Stimulated activated CD4-positive, alpha-beta T cell treated with anti-CD3 and anti-CD28 coated beads, Interleukin-4, amount 100 ng/mL, for 48 hours (primary cell): ENCODE data around the gene MLH3.

Experiments used
- DNase-seq, 2 donors: peaks; one replicate each; pipeline ENCODE4 v3.0.0-alpha.2; 2020; ENCODE audit warnings: low read depth in 2 of 2

The MLH3 gene

DNA sequence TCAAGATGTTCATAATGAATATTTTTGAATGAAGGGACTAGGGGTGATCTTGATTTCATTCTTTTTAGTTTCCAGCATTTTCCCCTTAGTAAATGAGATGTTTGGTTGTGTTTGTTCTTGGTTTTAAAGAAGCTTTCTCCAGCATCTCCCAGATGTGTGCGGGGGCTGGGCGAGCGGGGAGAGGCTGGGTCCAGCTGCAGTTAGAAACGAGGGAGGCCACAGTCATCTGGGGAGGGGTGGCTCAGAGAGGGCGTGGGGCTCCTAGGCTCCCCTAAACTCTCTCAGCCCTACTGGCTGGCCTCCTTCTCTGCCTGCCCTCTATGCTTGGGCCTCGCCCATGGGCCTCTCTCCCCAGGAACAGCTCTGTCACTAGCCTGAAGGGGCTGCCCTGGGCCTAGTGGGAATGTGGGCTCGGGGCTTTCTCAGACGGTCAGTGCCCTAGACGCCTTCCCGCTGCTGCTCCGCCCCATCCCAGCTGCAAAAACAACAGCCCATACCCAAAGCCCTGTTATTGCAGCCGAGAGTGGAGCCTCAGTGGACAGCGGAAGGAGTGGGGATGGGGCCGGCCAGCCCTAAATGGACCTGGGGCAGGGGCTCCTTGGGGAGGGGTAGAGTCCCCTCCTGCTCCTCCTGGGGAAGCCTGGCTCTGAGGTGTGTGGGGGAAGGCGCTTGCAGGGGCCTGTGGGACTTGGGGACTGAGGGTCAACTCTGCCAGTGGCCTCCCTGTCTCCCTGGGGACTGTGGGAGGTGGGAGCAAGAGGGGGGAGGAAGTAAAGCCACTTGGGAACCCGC is 66.8 kb downstream of the MLH3 start:
- no peak for DNase-seq

DNA sequence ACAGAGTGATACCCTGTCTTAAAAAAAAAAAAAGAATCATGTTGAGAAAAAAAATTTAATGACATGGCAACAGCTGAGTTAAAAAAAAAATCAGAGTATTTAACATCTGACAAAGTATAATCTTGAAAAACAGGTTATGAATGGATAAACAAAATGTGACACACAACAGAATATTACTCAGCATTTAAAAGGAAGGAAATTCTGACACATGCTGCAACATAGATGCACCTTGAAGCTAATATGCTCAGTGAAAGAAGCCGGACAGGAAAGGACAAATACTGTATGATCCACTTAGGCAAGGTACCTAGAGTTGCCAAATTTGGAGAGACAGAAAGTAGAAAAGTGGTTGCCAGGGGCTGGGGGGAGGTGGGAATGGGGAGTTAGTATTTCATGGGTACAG is 67.9 kb downstream of the MLH3 start:
- DNase-seq: no peak

DNA sequence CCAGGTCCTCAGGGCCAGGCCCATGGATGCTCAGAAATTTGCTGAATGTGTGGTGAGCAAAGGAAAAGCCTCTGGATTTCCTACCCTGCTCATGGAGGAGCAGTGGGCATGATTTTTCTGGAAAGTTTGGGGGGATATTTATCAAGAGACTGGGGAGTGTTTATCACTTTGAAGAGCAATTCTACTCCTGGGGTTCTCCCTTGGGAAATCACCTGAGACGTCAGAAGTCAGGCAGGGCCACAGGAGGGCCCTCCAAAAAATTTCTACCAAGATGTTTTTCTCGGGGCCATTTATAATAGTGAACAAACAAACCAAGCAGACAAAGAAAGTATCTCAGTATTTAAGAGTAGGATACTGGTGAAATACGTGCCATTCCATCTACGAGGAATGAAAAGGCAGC is 68.6 kb downstream of the MLH3 start:
- DNase-seq: no peak

DNA sequence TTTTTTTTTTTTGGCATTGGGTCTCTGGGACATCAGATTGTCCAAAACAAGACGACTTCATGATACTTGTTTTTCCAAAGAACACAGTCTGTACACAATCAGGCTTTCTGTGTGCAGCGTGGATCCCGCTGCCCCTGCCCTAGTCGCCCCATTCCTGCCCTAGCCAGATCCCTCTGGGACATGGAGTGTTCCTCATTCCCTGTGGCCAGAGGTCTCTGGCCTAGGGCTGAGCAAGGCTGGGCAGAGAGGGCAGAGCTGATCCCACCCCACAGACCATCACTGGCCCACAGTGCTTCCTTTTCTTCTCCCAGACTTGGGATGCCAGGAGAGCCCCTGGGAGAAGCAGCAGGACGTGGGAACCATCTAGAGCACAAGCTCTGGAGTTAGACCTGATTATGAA is 69.4 kb downstream of the MLH3 start:
- DNase-seq: no peak

DNA sequence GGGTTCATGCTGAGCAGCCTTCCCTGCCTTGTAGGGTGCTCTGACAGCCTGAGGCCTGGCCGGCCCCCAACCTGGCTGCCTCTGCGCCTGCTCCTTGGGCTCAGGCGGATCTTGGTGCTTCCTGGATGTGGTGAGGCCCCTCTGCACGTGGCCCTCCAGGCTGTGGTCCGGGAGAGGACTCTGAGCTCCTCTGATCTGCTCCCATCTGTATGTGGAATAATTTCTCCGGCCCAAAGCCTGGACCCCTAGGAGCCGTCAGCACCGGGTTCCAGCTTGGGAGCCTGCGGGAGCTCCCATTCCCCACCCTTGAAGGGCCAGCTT is 69.8 kb downstream of the MLH3 start:
- DNase-seq: no peak

DNA sequence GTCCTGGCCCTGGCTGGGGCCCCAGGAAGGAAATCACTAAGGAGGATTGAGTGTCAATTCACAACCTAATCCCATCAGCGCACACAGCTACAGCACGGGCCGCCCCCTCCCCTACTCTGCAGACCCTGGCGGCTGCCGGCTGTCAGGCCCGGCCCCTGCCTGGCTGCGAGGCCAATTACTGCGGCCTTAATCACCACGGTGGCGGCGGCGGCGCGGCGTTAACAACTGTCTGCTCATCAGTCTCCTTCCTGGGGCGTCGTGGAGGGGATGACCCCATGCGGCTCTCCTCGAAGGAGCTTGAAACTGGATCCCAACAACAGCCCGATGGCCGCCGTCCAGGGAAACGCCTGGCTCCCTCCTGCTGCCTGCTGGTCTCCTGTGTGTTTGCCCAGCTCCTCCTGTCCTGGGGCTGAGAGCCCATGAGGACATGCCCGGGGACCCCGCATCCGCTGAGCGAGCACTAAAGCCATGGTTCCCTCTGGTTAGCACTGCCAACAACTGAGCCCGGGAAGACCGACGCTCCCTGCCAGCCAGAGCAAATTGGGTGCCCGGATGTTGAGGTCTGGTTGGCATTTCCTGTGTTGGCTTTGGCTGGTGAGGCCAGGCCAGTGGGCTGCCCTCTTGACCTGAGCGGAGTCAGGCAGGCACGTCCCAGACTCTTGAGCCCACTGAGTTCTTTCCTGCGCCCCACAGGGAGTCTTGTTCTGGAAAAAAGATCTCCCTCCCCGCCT is 70.4 kb downstream of the MLH3 start:
- DNase-seq: no peak

DNA sequence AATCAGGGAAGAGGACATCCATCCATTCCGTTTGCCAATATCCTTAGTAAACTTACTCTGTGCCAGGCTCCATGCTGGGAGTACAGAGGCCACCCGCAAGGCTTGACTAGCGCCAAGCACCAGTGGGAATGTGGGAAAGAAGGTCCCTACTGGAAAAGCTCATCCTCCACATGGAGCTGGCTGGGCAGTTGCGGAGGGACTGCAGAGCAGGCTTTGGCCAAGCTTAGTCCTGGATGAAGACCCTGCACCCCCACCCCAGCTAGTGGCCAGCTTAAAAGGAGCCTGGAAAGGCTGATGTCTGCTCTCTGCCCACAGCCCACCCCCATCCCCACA is 70.9 kb downstream of the MLH3 start:
- no peak for DNase-seq

DNA sequence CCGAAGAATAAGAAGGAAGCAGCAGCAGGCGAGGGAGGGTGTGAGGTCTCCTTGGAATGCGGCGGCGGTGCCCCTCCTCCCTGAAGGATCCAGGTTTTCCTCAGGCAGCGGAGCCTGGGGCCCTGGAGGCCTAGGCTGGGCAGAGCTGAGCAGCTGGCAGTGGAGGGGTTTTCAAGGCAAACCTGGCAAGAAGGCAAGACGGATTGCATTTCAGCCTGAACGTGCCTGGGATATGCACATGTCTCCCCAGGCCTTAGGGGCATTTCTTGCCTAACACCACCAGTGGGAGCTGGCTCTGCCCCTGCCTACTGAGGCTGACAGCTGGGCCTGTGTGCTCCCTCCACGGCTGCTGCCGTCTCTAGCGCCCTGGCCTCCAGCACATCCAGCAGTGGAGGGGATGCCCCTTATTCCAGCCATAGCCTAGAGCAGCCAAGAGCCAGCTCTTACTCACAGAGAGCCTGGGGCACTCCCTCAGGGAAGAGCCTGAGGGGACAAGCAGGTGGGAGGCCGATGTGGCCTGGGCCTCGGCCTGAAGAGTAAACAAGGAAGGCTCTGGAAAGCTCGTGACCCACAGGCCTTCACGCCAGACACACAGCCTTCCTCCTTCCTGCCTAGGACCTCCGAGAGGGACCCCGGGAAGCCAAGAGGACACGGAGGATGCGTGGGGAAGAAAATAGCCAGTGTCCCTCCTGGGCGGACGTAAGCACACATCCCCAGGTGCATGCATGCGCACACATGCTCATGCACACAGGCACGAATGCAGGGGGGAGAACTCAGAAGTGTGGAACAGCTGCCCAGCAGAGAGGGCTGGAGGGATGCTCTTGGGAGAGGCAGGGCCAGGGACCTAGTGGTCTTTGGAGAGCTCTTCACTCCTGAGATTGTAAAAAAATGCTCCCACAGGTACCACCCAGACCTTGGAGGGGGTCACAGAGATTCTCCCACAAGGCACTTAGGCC is 71.5 kb downstream of the MLH3 start:
- no peak for DNase-seq

DNA sequence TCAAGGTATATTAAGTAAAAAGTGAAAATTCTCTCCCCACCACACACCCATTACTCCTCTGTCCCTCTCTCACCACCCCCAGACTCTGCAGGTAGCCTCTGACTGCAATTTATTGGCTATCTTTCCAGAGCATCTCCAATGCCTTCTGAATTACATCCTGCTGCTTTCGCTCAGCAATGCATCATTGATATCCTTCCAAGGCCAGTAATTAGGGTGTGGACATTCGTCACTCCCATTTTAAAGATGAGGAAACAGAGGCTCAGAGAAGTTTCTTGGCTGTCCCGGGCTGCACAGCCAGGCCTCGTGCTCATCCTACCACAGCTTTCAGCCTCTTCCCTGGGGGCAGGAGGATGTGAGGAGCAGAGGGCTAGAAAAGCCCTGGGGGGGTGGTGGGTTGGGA is 72.2 kb downstream of the MLH3 start:
- DNase-seq: no peak

DNA sequence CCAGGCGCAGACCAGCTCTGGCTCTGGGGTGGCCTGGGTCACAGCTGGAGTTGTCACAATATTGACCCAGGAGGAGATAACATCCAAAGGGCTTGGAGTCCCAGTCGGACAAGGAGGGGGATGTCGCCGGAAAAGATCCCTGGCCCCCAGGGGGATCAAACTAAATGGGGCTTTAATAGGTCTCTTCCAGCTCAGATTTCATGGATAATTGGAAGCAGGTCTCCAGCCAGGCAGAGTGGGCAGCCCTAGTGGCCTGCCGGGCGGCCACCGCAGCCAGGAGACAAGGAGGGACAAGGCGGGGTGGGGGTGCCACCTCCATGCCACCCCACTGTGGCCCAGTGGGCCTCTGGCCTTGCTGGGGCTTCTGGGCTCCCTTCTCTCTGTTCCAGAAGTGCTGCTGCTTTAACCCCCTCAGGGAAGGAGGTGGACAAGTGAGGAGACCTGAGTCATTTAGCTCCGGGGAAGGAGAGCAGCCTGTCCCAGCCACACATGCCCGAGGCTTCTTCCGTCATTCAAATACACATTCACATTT is 72.8 kb downstream of the MLH3 start:
- DNase-seq: no peak

DNA sequence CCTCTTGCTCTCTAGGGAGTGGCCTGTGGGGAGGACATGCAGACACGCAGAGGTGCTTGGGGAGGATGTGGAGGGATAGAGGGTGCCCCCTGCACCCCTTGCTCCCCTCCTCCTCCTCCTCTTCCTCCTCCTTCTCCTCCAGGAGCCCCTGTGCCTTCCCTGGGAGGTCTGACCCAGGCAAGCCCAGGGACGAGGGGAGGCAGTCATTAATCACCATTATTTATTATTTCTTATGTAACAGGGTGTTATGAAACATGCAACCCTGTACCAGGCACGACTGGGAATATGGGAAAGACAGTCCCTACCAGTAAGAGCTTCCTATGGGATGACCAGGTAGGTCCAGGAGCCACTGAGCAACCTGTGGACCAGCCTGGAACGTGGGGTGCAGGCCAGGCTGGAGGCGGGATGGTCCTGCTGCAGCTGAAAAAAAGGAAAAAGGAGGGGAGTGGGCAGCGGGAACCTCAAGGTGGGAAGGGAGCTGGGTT is 73.3 kb downstream of the MLH3 start:
- no peak for DNase-seq

DNA sequence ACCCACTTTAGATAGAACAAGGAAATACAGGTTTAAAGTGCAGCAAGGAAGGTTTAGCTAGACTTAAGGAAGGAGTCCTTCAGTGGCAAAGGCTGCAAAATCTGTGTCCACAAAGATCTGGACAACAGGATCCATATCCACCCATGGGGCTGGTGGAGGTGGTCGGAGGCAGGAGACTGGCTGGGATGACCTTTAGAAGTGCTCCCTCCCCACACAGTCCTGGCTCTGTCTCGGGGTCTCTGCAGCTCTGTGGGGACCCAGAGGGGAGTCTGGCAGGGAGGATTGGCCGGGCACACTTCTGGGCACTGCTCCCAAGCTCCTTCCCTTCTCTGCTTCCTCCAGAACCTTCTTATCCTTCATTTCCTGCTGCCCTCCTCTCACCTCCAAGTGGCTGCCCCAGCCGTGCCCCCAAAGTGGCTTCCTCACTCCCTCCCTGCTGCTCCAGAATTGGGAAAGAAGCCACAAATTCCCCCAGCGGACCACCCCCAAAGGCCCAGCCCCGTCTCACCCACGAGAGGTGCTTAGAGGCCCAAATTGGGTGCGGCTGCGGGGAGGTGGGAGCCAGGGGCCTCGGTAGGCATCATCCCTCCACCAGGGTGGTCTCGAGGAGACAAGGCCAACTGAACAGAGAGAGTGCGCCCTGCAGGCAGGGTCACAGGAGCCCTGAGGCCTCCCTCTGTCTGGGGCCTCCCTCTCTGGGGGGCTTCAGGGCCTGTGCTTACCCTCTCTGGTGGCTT is 73.9 kb downstream of the MLH3 start:
- no peak for DNase-seq

DNA sequence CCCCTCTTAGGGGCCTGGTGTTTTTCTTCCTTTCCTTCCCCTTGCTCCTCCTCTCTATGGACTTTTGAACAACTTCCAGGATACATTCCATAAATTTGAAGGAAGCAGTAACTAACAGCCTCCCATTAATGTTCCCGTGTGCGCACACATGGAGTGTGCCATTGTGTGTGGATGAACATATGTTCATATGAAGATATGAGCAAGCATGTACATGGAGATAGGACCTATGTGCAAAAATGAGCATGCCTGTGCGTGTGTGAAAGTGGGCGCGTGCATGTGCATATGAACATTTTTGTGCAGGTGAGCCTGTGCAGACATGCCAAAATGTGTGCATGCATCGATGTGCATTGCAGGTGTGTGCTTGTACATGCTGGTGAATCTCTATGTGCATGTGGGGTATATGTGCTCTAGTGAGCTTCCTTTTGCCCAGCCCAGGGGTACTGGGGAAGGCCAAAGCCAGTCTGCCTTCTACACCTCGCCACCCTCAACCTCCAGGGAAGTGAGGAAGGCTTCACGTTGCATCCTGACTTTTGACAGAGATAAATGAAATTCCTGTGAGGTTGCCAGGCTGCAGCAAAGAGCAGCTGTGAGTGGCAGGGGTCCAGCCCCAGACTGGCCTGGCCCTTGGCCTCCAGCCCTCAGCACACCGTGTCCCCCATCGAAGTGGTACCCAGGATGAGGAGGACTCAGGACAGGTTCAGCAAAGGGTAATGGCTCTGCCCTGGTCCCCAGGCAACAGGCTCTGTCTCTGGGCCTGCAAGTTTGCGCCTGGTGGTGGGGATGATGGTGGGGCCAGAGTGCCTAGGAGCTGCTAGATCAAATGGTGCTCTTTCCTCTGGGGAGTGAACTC is 74.8 kb downstream of the MLH3 start:
- DNase-seq: no peak

DNA sequence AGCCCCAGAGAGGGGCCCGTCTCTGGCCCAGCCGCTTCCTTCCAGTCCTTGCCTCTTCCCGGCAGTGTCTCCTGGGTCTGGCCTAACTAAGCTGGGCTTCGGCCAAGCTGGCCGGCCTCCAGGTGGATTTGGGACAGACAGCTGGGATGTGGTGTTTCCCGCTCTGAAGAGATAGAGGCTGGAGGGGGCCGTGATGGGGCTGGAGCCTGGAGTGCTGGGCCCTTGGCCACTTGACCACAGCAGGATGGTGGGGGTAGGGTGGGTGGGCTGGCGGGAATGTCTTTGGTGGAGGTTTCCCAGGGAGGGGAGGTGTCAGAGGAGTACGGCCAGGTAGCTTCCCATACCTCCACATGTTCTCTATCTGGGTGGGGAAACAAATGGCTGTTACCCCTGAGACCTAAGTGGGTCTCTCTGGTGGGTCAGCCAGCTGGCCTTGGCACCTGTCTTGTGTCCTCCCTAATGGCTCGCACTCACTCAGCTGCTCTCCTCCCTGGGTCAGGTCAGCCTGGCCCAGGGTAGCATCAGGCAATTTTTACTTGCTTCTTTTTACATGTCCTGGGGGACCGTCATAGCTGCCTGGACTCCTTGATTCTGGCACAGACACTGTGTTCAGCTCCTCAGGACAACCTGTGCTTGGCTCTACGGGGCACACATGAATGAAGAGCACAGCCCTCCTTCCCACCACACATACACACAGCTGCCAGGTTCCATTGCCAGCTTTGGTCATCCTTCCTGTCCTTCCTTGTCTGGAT is 76.0 kb downstream of the MLH3 start:
- DNase-seq: no peak

DNA sequence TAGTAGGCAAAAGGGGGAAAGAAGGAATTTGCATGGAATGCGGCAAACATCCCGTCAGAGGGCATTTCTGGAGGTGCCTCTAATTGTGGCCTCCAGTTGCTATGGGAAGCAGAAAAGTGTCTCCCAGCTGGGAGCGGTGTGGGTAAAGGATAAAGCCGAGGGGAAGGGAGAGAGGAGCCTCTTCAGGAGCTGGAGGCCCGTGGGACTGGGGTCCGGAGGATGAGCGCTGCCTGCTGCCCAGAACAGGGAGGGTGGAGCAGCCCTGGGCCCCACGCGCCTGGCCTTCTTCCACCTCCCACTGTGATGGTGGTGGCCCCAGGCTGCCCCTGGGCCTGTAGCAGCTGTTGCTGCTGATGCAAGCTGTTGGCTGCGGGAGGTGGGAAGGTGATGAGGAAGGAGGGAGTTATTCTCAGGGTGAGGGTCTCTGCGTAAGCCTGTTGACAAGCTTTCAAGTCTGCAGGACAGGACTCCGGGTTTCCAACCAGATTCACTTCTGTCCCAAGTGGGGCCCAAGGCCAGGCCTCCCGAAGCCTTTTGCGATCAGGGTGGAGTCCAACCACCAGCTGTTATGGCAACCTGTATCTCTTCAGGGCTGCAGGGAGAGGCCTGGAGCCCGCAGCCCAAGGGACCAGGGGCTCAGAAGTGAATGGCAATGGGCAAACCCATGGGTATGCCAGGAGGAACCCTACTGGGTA is 76.8 kb downstream of the MLH3 start:
- no peak for DNase-seq

DNA sequence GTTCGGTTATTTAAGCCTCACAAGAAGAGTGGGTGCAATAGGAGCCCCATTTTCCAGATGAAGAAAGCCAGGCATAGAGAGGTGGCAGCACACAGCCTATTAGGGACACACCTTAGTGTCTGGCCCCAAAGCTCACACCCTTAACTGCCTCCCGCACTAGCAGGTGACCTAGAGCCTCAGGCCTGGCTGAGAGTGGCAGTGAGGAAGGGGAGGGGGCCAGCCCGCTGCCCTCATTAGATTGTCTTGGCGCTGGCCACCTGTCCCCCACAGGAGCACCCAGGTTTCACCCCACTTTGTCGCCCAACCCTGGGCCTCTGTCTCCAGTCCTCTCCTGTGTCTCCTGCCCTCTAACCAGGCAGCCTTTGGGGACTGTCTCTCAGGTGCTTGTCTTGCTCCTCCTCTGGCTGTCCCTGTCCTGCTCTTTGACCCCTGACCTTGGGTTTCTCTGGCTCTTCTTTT is 77.3 kb downstream of the MLH3 start:
- DNase-seq: no peak

DNA sequence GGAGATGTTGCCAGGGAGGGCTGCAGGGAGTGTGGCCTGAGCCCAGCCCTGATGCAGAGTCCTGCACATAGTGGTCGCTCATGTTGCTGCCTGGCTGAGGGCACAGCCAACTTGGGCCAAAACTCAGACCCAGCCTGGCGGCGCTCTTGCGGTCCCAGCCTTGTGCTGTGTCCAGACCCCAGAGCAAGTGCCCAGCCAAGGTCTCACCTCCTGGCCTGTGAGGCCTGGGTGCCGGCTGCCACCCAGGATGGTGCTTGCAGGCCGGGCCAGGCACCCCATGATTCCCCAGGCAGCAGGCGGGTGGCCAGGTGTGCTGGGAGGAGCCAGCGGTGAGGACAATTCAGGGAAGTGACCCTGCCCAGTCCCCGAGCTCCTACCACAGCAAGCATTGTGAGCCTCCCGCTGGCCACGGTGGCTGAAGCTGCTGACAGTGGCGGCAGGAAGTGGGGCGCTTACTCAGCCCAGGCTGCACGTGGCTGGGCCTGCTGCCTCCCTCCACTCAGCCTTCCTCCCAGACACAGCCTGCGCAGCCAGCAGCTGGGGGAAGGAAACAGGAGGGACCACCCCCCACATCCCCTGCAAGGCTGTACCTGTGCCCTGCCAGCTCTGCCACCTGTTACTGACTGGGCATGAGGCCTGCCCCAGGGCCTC is 78.1 kb downstream of the MLH3 start:
- DNase-seq: peak in 1 of 2 donors; percentile 18

DNA sequence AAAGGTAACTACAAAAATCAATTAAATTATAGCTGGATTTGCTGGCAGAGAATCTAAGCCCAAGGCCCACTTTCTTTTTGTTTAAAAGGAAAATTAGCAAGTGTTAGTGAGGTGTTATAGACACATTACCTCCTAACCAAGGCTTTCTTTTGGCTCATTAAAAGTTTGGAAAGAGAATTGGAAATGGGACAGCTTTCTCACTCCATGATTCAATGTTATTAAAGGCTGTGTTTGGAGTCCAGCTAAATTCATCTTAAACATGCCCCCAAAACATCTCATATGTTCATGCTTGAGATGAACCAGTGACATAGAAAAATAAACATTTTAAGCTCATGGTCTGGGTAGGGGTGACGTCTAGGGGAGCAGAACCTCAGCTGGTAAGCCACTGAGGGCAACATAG is 82.5 kb downstream of the MLH3 start:
- no peak for DNase-seq
